ENCODE results near the gene VPS54. TPM values are rescaled to one million over a fixed set of nuclear protein-coding genes. Genes with fewer than 3 reads are reported as not detected.

Gene VPS54
- total RNA-seq, result 10 to 100 TPM; 27.1 to 36.7 (median 27.9) TPM

GRCh38 chr2:64019083-64019974 is at the start of gene VPS54:
TSS of gene VPS54 (minus strand) at chr2:64019428. CDS start at chr2:63983999, 35,429 bp downstream.
- TF ChIP-seq, protein P1, sequence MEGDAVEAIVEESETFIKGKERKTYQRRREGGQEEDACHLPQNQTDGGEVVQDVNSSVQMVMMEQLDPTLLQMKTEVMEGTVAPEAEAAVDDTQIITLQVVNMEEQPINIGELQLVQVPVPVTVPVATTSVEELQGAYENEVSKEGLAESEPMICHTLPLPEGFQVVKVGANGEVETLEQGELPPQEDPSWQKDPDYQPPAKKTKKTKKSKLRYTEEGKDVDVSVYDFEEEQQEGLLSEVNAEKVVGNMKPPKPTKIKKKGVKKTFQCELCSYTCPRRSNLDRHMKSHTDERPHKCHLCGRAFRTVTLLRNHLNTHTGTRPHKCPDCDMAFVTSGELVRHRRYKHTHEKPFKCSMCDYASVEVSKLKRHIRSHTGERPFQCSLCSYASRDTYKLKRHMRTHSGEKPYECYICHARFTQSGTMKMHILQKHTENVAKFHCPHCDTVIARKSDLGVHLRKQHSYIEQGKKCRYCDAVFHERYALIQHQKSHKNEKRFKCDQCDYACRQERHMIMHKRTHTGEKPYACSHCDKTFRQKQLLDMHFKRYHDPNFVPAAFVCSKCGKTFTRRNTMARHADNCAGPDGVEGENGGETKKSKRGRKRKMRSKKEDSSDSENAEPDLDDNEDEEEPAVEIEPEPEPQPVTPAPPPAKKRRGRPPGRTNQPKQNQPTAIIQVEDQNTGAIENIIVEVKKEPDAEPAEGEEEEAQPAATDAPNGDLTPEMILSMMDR (IDR thresholded peaks at IDR 0.05; ENCODE audit: low read depth), result no peak

- TF ChIP-seq, protein P1 (IDR thresholded peaks at IDR 0.05; ENCODE audit: low read depth), result no peak
Measured at GRCh38 chr2:64067326-64067725, 48.1 kb upstream of the VPS54 start.

DNA sequence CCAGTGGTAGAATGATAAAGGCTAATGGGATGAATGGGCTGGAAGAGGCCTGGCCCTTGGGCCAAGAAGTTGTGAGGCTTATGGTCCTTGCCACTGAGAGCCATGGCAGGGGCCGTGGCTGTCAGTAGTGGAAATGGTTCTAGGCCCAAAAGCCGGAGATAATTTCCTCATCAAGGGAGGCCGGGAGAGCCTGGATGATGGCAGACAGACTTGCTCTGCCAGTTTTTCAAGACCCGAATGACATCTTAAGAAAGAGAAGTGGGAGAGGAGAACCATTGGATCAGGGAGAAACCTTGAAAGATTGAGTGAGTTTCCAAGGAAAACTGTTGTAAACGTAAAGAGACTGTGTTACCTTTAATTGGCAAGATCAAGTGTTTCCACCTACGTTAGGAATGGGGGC is 46.3 kb upstream of the VPS54 start:
- TF ChIP-seq, protein P1 (IDR thresholded peaks at IDR 0.05; ENCODE audit: low read depth), result no peak

DNA sequence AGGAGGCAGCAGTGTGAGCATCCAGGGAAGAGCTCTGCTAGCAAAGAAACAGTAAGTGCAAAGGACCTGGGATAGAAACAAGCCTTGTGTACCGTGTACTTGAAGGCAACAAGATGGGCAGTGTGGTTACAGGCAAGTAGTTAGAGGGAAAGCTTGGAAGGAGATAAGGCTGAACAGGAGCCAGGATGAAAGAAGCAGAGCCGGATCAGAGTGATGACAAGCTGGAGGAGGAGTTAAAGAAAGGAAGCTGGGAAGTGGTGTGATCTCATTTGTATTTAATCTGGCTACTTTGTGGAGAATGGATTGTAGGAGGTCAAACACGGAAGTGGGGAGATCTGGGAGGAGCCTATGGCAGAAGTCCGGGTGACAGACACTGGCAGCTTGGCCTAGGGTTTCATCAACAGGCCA is 44.7 kb upstream of the VPS54 start:
- TF ChIP-seq, protein P1 (IDR thresholded peaks at IDR 0.05; ENCODE audit: low read depth), result no peak

- TF ChIP-seq, protein P1 (IDR thresholded peaks at IDR 0.05; ENCODE audit: low read depth), result no peak
Measured at GRCh38 chr2:64063454-64063853, 44.2 kb upstream of the VPS54 start.

DNA sequence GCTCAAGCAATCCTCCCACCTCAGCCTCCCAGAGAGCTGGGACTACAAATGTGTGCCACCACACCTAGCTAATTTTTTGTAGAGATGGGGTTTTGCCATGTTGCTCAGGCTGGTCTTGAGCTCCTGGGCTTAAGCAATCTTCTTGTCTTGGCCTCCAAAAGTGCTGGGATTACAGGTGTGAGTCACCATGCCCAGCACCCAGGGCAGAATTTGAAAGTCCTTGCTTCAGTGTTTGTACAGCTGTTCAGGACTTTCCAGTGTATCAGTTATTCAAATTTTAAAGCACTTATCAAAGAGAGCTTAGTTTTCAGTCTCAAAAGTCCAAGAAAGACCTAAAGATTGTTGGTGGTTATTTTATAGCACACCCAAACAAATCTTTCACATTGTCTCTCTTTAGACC is 43.6 kb upstream of the VPS54 start:
- TF ChIP-seq, protein P1 (IDR thresholded peaks at IDR 0.05; ENCODE audit: low read depth), result no peak

DNA sequence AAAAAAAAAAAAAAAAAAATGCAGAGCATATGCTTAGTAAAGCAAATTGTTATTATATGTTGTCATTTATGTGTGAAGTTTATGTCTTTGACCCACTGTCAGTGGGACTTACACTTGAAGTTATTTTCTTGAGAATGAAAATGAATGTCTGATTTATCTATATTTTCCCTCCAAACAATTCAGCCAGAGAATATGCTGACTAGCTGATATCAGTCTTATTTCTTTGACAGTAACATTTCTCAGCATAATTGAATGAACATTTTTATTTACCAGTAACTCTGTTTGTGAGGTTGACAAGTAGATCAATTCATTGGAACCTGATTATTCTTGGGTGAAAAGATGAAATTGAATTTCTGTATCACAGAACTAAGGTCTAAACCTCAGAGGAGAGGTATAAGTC is 40.0 kb upstream of the VPS54 start:
- TF ChIP-seq, protein P1 (IDR thresholded peaks at IDR 0.05; ENCODE audit: low read depth), result no peak
